ENCODE data around the gene MLPH. TPM values are rescaled to one million over a fixed set of nuclear protein-coding genes. Genes with fewer than 3 reads are reported as not detected.

MLPH gene
- polyA plus RNA-seq, 3 donors: not detected

DNA sequence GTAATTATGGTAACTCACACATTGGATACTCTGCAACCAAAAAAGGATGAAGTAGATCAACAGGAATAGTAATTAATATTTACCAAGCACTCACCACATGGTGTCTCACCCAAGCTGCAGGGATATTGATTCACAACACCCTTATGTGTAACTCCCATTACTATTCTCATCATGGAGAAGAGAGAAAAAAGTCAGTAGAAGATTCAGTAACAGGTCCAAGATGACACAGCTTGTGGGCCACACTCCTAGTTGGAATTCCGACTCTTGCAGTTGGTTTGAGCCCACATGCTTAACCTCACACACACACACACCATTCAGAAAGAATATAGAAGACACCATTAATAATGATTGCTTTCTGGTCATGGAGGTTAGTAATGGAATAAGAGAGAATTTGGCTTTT lies 1.7 kb upstream of the MLPH start:
- H3K79me2 ChIP-seq (ENCODE audit: insufficient read depth, low read length): no peaks in the 10 kb centered on the region
- intact Hi-C loops (cut with micrococcal nuclease): no loop called here
- no peaks in the 10 kb centered on the region for H3K9me3 ChIP-seq (replicated peaks in 1 of 2; ENCODE audit: control insufficient read depth in 1 of 2, insufficient read depth in 1 of 2, low read length in 2 of 2)
- H3K4me3 ChIP-seq (replicated peaks in 1 of 3; ENCODE audit: low read depth in 2 of 3, low read length in 3 of 3): no peak overlapping the region
- TF ChIP-seq, protein P1, sequence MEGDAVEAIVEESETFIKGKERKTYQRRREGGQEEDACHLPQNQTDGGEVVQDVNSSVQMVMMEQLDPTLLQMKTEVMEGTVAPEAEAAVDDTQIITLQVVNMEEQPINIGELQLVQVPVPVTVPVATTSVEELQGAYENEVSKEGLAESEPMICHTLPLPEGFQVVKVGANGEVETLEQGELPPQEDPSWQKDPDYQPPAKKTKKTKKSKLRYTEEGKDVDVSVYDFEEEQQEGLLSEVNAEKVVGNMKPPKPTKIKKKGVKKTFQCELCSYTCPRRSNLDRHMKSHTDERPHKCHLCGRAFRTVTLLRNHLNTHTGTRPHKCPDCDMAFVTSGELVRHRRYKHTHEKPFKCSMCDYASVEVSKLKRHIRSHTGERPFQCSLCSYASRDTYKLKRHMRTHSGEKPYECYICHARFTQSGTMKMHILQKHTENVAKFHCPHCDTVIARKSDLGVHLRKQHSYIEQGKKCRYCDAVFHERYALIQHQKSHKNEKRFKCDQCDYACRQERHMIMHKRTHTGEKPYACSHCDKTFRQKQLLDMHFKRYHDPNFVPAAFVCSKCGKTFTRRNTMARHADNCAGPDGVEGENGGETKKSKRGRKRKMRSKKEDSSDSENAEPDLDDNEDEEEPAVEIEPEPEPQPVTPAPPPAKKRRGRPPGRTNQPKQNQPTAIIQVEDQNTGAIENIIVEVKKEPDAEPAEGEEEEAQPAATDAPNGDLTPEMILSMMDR (IDR thresholded peaks at IDR 0.05): no peak
- no peak overlapping the region for H3K27ac ChIP-seq (ENCODE audit: low read depth in 1 of 2, low read length in 2 of 2)
- H3K4me3 Mint-ChIP-seq: peak overlapping the region in 1 of 2 donors; percentile 6
- H4K20me1 ChIP-seq (ENCODE audit: insufficient read depth, low read length): no peaks in the 10 kb centered on the region
- no peak overlapping the region for H3K27ac Mint-ChIP-seq
- no CpG with 5 or more reads among the region's 1 CpG for WGBS (ENCODE audit: insufficient coverage)
- no peak for DNase-seq
- H2AFZ ChIP-seq (ENCODE audit: insufficient read depth, low read depth, low read length, poor library complexity, severe bottlenecking): no peak overlapping the region
- no peaks in the 10 kb centered on the region for H3K36me3 ChIP-seq (replicated peaks in 1 of 2; ENCODE audit: control insufficient read depth in 1 of 2, insufficient read depth in 2 of 2, low read length in 2 of 2)
- H3K27me3 ChIP-seq (ENCODE audit: control insufficient read depth in 2 of 2, insufficient read depth in 2 of 2, low read length in 2 of 2): peaks cover 19 to 54% of the 10 kb centered on the region in 2 donors
- no peak overlapping the region for H3K4me2 ChIP-seq (replicated peaks; ENCODE audit: extremely low read depth, low read length, poor library complexity, severe bottlenecking)
- peaks cover 0 to 3% (median 1%) of the 10 kb centered on the region in 7 donors for H3K9me3 Mint-ChIP-seq
- peaks cover 42 to 64% (median 63%) of the 10 kb centered on the region in 3 donors for H3K27me3 Mint-ChIP-seq (ENCODE audit: low read depth in 3 of 3)
- H3K9ac ChIP-seq (ENCODE audit: insufficient read depth, low read length, poor library complexity, severe bottlenecking): no peak overlapping the region
- H3K4me1 Mint-ChIP-seq: peaks cover 12% of the 10 kb centered on the region
- peaks cover 0 to 8% of the 10 kb centered on the region in 2 donors for H3K4me1 ChIP-seq (ENCODE audit: control insufficient read depth in 1 of 2, insufficient read depth in 2 of 2, low read length in 2 of 2)
- no peaks in the 10 kb centered on the region for H3K36me3 Mint-ChIP-seq

DNA sequence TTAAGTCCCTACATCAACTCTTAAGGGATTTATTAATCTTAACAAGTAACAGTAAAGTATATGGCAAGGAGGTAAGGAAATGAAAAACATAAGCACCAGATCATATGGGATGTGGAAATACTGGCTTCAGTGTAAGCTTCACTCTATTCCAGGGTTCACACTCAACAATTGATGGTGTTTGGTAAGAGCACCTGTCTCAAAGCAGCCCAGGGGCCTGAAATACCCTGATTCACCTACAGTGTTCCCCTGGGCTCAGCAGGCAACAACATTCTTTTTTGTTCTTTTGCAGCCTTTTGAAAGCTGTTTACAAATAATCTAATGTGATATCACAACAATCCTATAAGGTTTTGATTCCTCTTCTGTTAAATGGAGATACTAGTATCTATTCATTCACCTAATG lies 1.2 kb upstream of the MLPH start:
- H3K27me3 ChIP-seq (ENCODE audit: control insufficient read depth in 2 of 2, insufficient read depth in 2 of 2, low read length in 2 of 2): peaks cover 19 to 54% of the 10 kb centered on the region in 2 donors
- H3K27me3 Mint-ChIP-seq (ENCODE audit: low read depth in 3 of 3): peaks cover 42 to 64% (median 63%) of the 10 kb centered on the region in 3 donors
- H4K20me1 ChIP-seq (ENCODE audit: insufficient read depth, low read length): no peaks in the 10 kb centered on the region
- peaks cover 12% of the 10 kb centered on the region for H3K4me1 Mint-ChIP-seq
- intact Hi-C loops (cut with micrococcal nuclease): no loop called here
- H3K9me3 ChIP-seq (replicated peaks in 1 of 2; ENCODE audit: control insufficient read depth in 1 of 2, insufficient read depth in 1 of 2, low read length in 2 of 2): peaks cover 0 to 2% of the 10 kb centered on the region in 2 donors
- peaks cover 0 to 8% of the 10 kb centered on the region in 2 donors for H3K4me1 ChIP-seq (ENCODE audit: control insufficient read depth in 1 of 2, insufficient read depth in 2 of 2, low read length in 2 of 2)
- TF ChIP-seq, protein P1 (IDR thresholded peaks at IDR 0.05): no peak
- no peak overlapping the region for H3K27ac Mint-ChIP-seq
- H3K36me3 Mint-ChIP-seq: no peaks in the 10 kb centered on the region
- H3K4me3 Mint-ChIP-seq: peak overlapping the region in 1 of 2 donors; percentile 48
- peaks cover 0 to 5% (median 2%) of the 10 kb centered on the region in 7 donors for H3K9me3 Mint-ChIP-seq
- no peaks in the 10 kb centered on the region for H3K36me3 ChIP-seq (replicated peaks in 1 of 2; ENCODE audit: control insufficient read depth in 1 of 2, insufficient read depth in 2 of 2, low read length in 2 of 2)
- no peak overlapping the region for H3K4me3 ChIP-seq (replicated peaks in 1 of 3; ENCODE audit: low read depth in 2 of 3, low read length in 3 of 3)
- H2AFZ ChIP-seq (ENCODE audit: insufficient read depth, low read depth, low read length, poor library complexity, severe bottlenecking): no peak overlapping the region
- no peak overlapping the region for H3K27ac ChIP-seq (ENCODE audit: low read depth in 1 of 2, low read length in 2 of 2)
- no peak overlapping the region for H3K9ac ChIP-seq (ENCODE audit: insufficient read depth, low read length, poor library complexity, severe bottlenecking)
- H3K79me2 ChIP-seq (ENCODE audit: insufficient read depth, low read length): no peaks in the 10 kb centered on the region
- H3K4me2 ChIP-seq (replicated peaks; ENCODE audit: extremely low read depth, low read length, poor library complexity, severe bottlenecking): no peak overlapping the region
- DNase-seq: no peak

Data from CD14-positive monocyte (primary cell).